ENCODE results near the gene CCDC85A. TPM values are rescaled to one million over a fixed set of nuclear protein-coding genes. Genes with fewer than 3 reads are reported as not detected.

The CCDC85A gene
- total and polyA plus RNA-seq, 2 experiments from 2014 or later = 0.21 to 0.24 TPM

DNA sequence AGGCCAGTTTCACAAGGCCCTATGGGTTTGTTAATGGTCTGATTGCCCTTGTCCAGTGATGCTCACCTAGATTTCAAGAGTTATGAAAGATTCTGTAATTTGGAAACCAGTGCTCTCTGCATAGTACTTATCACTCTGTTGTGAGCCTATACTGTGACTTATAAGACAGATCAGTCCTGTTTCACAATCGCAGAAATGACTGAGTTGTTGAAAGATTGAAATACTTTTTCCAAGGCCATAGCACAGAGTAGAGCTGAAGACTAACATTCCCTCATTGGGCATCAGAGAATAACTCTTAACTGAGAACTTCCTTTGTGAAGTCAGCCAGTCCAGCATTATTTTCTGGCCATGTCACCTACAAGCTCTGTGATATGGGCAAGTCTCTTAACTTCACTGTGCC, 44.0 kb downstream of the CCDC85A start (continued):
- TF ChIP-seq ZNF462 (CRISPR knock-in tag; IDR thresholded peaks at IDR 0.05) = no peak
- TF ChIP-seq ZNF331 (CRISPR knock-in tag; IDR thresholded peaks at IDR 0.05; ENCODE audit: low read depth) = no peak
- TF ChIP-seq NANOG (IDR thresholded peaks at IDR 0.05; ENCODE audit: borderline replicate concordance) = no peak

GRCh38 chr2:56229397-56230060, 45.7 kb downstream of the CCDC85A start:
- Histone ChIP-seq H4K20me1 (replicated peaks; ENCODE audit: insufficient read depth) (no peaks in the 10 kb centered on the region), H3K36me3 (ENCODE audit: insufficient read depth) (no peaks in the 10 kb centered on the region), H3K9me2 (ENCODE audit: insufficient read depth) (no peaks in the 10 kb centered on the region), H3K27ac (ENCODE audit: low read depth) (no peak overlapping the region), H3F3A (replicated peaks; ENCODE audit: low read depth) (no peaks in the 10 kb centered on the region), H3K4me1 (ENCODE audit: insufficient read depth) (no peaks in the 10 kb centered on the region; the same call in 1 of the 2 replicates), H3K4me3 (no peak overlapping the region), H3K27me3 (ENCODE audit: insufficient read depth) (no peaks in the 10 kb centered on the region), H3K4me2 (no peak overlapping the region), H3K79me2 (replicated peaks; ENCODE audit: insufficient read depth) (no peaks in the 10 kb centered on the region), H2AFZ (no peak overlapping the region)
- Mint-ChIP-seq H3K4me1 (peaks cover 19% of the 10 kb centered on the region), H3K27ac (no peak overlapping the region), H3K27me3 (ENCODE audit: insufficient read depth, low read depth, poor library complexity) (peaks cover 1% of the 10 kb centered on the region), H3K4me3 (no peak overlapping the region), H3K36me3 (ENCODE audit: low read depth) (no peaks in the 10 kb centered on the region), H3K9me3 (no peaks in the 10 kb centered on the region)
- TF ChIP-seq ZNF462 (CRISPR knock-in tag; IDR thresholded peaks at IDR 0.05) = no peak
- no peak for TF ChIP-seq POLR2AphosphoS5 (IDR thresholded peaks at IDR 0.05; ENCODE audit: low read depth)
- TF ChIP-seq STAT1 (IDR thresholded peaks at IDR 0.05; ENCODE audit: unreplicated experiment) = no peak
- DNase-seq (ENCODE audit: low spot score) = no peak
- no peak for ATAC-seq

Measured in GM23338 (cell line).